H1 (cell line): Measurements from ENCODE around the gene MLNR. TPM values are rescaled to one million over a fixed set of nuclear protein-coding genes. Genes with fewer than 3 reads are reported as not detected.

Source experiments
- CTCF ChIA-PET: fragments of 300-600 bp; sonication (Branson Sonifier 250); formaldehyde crosslinking; loops from one replicate; lab custom pipeline; 2021; ENCODE audit not compliant: partially characterized antibody; lab: Charles Lee
- POLR2A ChIA-PET: fragments of 300-600 bp; sonication (Branson Sonifier 250); formaldehyde crosslinking; loops from one replicate; lab custom pipeline; 2021; ENCODE audit warnings: inconsistent platforms; ENCODE audit not compliant: partially characterized antibody; lab: Charles Lee
- DNase-seq, 2 experiments: peaks; one replicate each; pipeline versions ENCODE4 v3.0.0 to v3.0.0-alpha.2; 2010 to 2022; ENCODE audit warnings: low spot score in 2 of 2, low read depth in 1 of 2, mixed read lengths in 1 of 2
- FAIRE-seq: peaks from 2 replicates; lab custom pipeline; 2011; peaks lifted over from hg19 to GRCh38; lab: Jason Lieb, UNC
- H2AFZ ChIP-seq: 2 replicates; pipeline ENCODE4 v1.8.1; 2012; ENCODE audit warnings: low read length, inconsistent platforms
- H2AK5ac ChIP-seq: 2 replicates; pipeline ENCODE4 v1.6.1; 2013; ENCODE audit warnings: low read depth, low read length
- H2BK120ac ChIP-seq: replicated peaks from 2 replicates; pipeline ENCODE3; 2013; ENCODE audit warnings: low read depth, low read length, inconsistent platforms
- H2BK12ac ChIP-seq: 2 replicates; pipeline ENCODE4 v1.6.1; 2013; ENCODE audit warnings: low read depth, low read length
- H2BK15ac ChIP-seq: 2 replicates; pipeline ENCODE4 v1.6.1; 2013; ENCODE audit warnings: low read length
- H2BK20ac ChIP-seq: 2 replicates; pipeline ENCODE4 v1.6.1; 2013; ENCODE audit warnings: low read length
- H2BK5ac ChIP-seq: 2 replicates; pipeline ENCODE4 v1.6.1; 2013; ENCODE audit warnings: low read depth, low read length
- H3K14ac ChIP-seq: 2 replicates; pipeline ENCODE4 v1.6.1; 2013; ENCODE audit warnings: inconsistent platforms; ENCODE audit not compliant: insufficient read length
- H3K18ac ChIP-seq: 2 replicates; pipeline ENCODE4 v1.6.1; 2013; ENCODE audit warnings: low read length; ENCODE audit errors: extremely low read depth
- H3K23ac ChIP-seq: 2 replicates; pipeline ENCODE4 v1.6.1; 2013; ENCODE audit warnings: inconsistent platforms; ENCODE audit not compliant: insufficient read length
- H3K23me2 ChIP-seq: 2 replicates; pipeline ENCODE4 v1.6.1; 2013; ENCODE audit warnings: low read depth, low read length
- H3K27ac ChIP-seq: 2 replicates; pipeline ENCODE4 v1.6.1; 2011; ENCODE audit warnings: low read depth, low read length, inconsistent platforms
- H3K27me3 ChIP-seq, 4 experiments: replicated peaks in 1 of 4; 1 replicate in 1 of 4; 2 replicates in 3 of 4; pipeline versions ENCODE4 v1.6.1 to v1.8.1; 2011 to 2013; ENCODE audit warnings: low read length in 3 of 4, mild to moderate bottlenecking in 3 of 4, inconsistent platforms in 2 of 4, mixed read lengths in 2 of 4, moderate library complexity in 1 of 4; ENCODE audit not compliant: control insufficient read depth in 3 of 4, insufficient read depth in 3 of 4; ENCODE audit errors: extremely low read depth in 1 of 4
- H3K36me3 ChIP-seq, 4 experiments: 2 replicates each; pipeline versions ENCODE4 v1.6.1 to v1.8.1; 2011 to 2013; ENCODE audit warnings: mild to moderate bottlenecking in 4 of 4, low read length in 3 of 4, moderate library complexity in 2 of 4, control low read depth in 1 of 4, inconsistent platforms in 1 of 4; ENCODE audit not compliant: insufficient read depth in 4 of 4, control insufficient read depth in 2 of 4
- H3K4ac ChIP-seq: replicated peaks from 2 replicates; pipeline ENCODE3; 2013; ENCODE audit warnings: low read length, low read depth, mixed read lengths, inconsistent platforms; ENCODE audit not compliant: insufficient read length
- H3K4me1 ChIP-seq, 4 experiments: replicated peaks in 1 of 4; 1 replicate in 1 of 4; 2 replicates in 3 of 4; pipeline versions ENCODE4 v1.6.1 to v1.8.1; 2011 to 2013; ENCODE audit warnings: low read length in 3 of 4, inconsistent platforms in 2 of 4, mixed read lengths in 1 of 4; ENCODE audit not compliant: insufficient read depth in 4 of 4, control insufficient read depth in 3 of 4
- H3K4me2 ChIP-seq, 2 experiments: 2 replicates each; pipeline versions ENCODE4 v1.6.1 to v1.8.1; 2011 to 2013; ENCODE audit warnings: low read depth in 2 of 2, low read length in 2 of 2, control low read depth in 1 of 2, inconsistent platforms in 1 of 2, mild to moderate bottlenecking in 1 of 2; ENCODE audit not compliant: insufficient read depth in 1 of 2
- H3K4me3 ChIP-seq, 4 experiments: fragments of 200-600, 300-600 bp in 1 of 4; sonication (generic), shearing (Covaris generic), sonication (Bioruptor Twin) in 1 of 4; 2 replicates each; pipeline versions ENCODE4 v1.5.1 to v1.8.1; 2011 to 2016; ENCODE audit warnings: low read length in 4 of 4, low read depth in 3 of 4, control low read depth in 2 of 4, inconsistent platforms in 2 of 4, mild to moderate bottlenecking in 2 of 4, mixed read lengths in 1 of 4, moderate library complexity in 1 of 4; ENCODE audit not compliant: insufficient read depth in 2 of 4; ENCODE audit errors: extremely low read depth in 1 of 4
- H3K56ac ChIP-seq: replicated peaks from 2 replicates; pipeline ENCODE3; 2013; ENCODE audit warnings: low read depth, mild to moderate bottlenecking, mixed read lengths, low read length, inconsistent platforms; ENCODE audit not compliant: insufficient read length
- H3K79me1 ChIP-seq: 2 replicates; pipeline ENCODE4 v1.6.1; 2013; ENCODE audit warnings: low read depth, low read length, control low read depth
- H3K79me2 ChIP-seq, 2 experiments: 2 replicates each; pipeline versions ENCODE4 v1.6.1 to v1.8.1; 2012 to 2013; ENCODE audit warnings: low read length in 2 of 2, mild to moderate bottlenecking in 2 of 2, inconsistent platforms in 1 of 2; ENCODE audit not compliant: insufficient read depth in 2 of 2, control insufficient read depth in 1 of 2
- H3K9ac ChIP-seq, 4 experiments: replicated peaks in 1 of 4; 1 replicate in 1 of 4; 2 replicates in 3 of 4; pipeline versions ENCODE4 v1.6.1 to v1.8.1; 2011 to 2013; ENCODE audit warnings: low read depth in 3 of 4, low read length in 3 of 4, control low read depth in 2 of 4, mild to moderate bottlenecking in 2 of 4, moderate library complexity in 2 of 4, inconsistent platforms in 1 of 4; ENCODE audit errors: extremely low read depth in 1 of 4
- H3K9me3 ChIP-seq, 2 experiments: 2 replicates each; pipeline versions ENCODE4 v1.6.1 to v1.8.1; 2012 to 2013; ENCODE audit warnings: mild to moderate bottlenecking in 2 of 2, moderate library complexity in 2 of 2, control low read depth in 1 of 2, inconsistent platforms in 1 of 2, low read depth in 1 of 2, low read length in 1 of 2, mixed read lengths in 1 of 2; ENCODE audit not compliant: insufficient read depth in 2 of 2
- H4K20me1 ChIP-seq, 2 experiments: replicated peaks in 1 of 2; 2 replicates each; pipeline versions ENCODE3 to v1.8.1; 2011 to 2013; ENCODE audit warnings: inconsistent platforms in 2 of 2, low read length in 2 of 2, mild to moderate bottlenecking in 1 of 2; ENCODE audit not compliant: insufficient read depth in 2 of 2, control insufficient read depth in 1 of 2
- H4K5ac ChIP-seq: 2 replicates; pipeline ENCODE4 v1.6.1; 2013; ENCODE audit warnings: low read length, low read depth, mixed read lengths, inconsistent platforms; ENCODE audit not compliant: insufficient read length
- H4K8ac ChIP-seq: 2 replicates; pipeline ENCODE4 v1.8.0; 2013; ENCODE audit warnings: mild to moderate bottlenecking, moderate library complexity, low read length, inconsistent platforms; ENCODE audit not compliant: insufficient read depth; ENCODE audit errors: extremely low read depth
- H4K91ac ChIP-seq: replicated peaks from 2 replicates; pipeline ENCODE3; 2013; ENCODE audit warnings: low read length, mixed read lengths, inconsistent platforms; ENCODE audit not compliant: insufficient read length
- CREB1 ChIP-seq: IDR thresholded peaks from 2 replicates; pipeline ENCODE4 v1.6.1; 2012; ENCODE audit warnings: inconsistent platforms
- CTBP2 ChIP-seq: IDR thresholded peaks from 2 replicates; pipeline ENCODE4 v1.7.0; 2011; ENCODE audit warnings: borderline replicate concordance, mild to moderate bottlenecking, moderate library complexity, mixed read lengths, low read length; ENCODE audit not compliant: insufficient read depth, insufficient read length
- EGR1 ChIP-seq: IDR thresholded peaks from 2 replicates; pipeline ENCODE4 v1.6.1; 2011; ENCODE audit warnings: low read depth, low read length, borderline replicate concordance
- GTF2F1 ChIP-seq: IDR thresholded peaks from 2 replicates; pipeline ENCODE4 v1.6.1; 2012; ENCODE audit warnings: low read depth, low read length, improper control_type of control experiment, borderline replicate concordance
- KDM1A ChIP-seq: fragments of 200-600, 300-600 bp; sonication (generic); IDR thresholded peaks from 2 replicates; pipeline ENCODE4 v1.7.1; 2016; ENCODE audit warnings: mild to moderate bottlenecking, low read length, borderline replicate concordance
- KDM5A ChIP-seq: fragments of 200-600 bp; IDR thresholded peaks from 2 replicates; pipeline ENCODE4 v1.7.1; 2012; ENCODE audit warnings: mild to moderate bottlenecking, low read length, inconsistent platforms, mixed read lengths
- MAFK ChIP-seq: IDR thresholded peaks from 2 replicates; pipeline ENCODE4 v1.6.1; 2012; ENCODE audit warnings: low read depth, mild to moderate bottlenecking, improper control_type of control experiment, low read length
- SIN3A ChIP-seq, 2 experiments: IDR thresholded peaks in 1 of 2; conservative IDR thresholded peaks in 1 of 2; 2 replicates each; pipeline ENCODE4 v1.6.1; 2011 to 2012; ENCODE audit warnings: low read length in 2 of 2, improper control_type of control experiment in 1 of 2, low read depth in 1 of 2, mild to moderate bottlenecking in 1 of 2
- WGBS, 2 experiments: shearing (Covaris generic) in 1 of 2; methylation state at CpG; one replicate each; pipeline versions ENCODE4 v1.1.6 to v1.1.7; 2013 to 2015; ENCODE audit warnings: low lambda C conversion rate in 2 of 2, mixed read lengths in 2 of 2, inconsistent platforms in 1 of 2, low coverage in 1 of 2, missing lambda C conversion rate in 1 of 2; ENCODE audit not compliant: insufficient replicate concordance in 2 of 2, insufficient coverage in 1 of 2, insufficient read length in 1 of 2; ENCODE audit errors: extremely low coverage in 1 of 2, missing lambda C conversion rate in 1 of 2; 5-methylcytosine and 5-hydroxymethylcytosine counted together
- polyA plus RNA-seq, 7 experiments: library from polyadenylated mRNA; depleted of rRNA in 3 of 7; stranded (reverse) in 5 of 7; unstranded in 2 of 7; fragments of >200 nt in 5 of 7; fragments of 200-250 nt in 2 of 7; gene quantifications; 1 replicate in 5 of 7; 2 replicates in 1 of 7; 4 replicates in 1 of 7; pipeline versions ENCODE4 v1.2.1 to v1.2.3, GENCODE V29; 2011 to 2013; ENCODE audit warnings: missing spikeins in 2 of 7, mixed read lengths in 2 of 7
- total RNA-seq: library from RNA; stranded (reverse); fragmentation: NEBNext Ultra II Directional; extraction: Animal tissue kit (Norgen Biotek cat#: 25700); gene quantifications from 2 replicates; pipeline ENCODE4 v1.2.1, GENCODE V29; 2021

The MLNR gene
- total and polyA plus RNA-seq, 2 of the 8 experiments (the other 6 are each of a cell fraction or from before 2014, with no cell fraction given), result 0.24 to 0.29 TPM

DNA sequence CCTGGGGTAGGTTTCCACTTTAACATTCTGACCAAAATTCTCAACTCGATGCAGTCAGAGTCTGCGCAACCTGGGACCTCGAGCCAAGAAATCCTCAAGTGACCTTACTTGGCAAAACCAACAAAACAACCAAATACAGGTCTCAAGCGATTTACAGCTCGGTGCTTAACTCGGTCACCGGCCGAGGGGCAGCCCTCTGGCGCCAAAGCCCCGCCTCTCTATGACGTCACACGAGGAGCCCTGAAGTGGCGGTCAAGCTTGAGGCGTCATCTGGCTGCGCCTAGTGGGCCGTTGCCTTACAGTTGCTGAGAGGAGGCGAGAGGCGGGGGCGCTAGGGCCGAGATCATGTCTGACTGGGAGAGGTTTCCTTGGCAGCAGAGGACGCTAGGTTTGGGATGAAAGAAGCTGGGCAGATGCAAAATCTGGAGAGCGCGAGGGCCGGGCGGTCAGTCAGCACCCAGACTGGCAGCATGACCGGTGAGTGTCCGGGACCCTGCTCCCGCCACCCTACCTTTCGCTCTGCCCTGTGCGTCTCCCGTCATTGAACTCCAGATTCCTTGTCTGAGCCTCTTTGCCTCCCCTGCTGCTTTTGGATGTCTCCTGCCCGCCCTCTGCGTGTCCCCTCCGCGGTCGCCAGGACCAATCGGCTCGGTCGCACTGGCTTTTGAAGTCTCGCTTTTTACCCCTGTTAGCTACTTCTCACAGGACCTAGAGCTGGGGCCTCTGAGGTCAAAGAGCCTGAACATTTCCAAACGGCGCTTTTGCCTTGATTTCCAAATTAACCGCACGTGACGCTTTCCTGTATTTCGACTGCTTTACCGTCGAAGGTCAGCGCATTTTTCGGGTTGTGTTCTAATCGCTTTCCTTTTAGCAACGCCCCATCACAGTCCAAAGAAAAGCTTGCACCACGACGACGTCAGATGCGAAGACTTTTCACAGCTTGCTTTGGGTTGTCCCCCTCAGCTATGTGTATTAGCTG, 27.8 kb downstream of the MLNR start, which contains the start of gene CDADC1:
CDADC1 (plus strand) TSS at position 283 of the 979 bp plus-strand sequence; CDS start at position 396, 113 bp downstream.
- 0 out of 2 replicates have a peak within 1 kb of the TSS, but pooled peaks have one; percentile 36 for H2BK20ac ChIP-seq
- H3K27ac ChIP-seq, result peak within 1 kb of the TSS; percentile 47; the same call in 1 of the 2 replicates
- H2BK5ac ChIP-seq, result no peak within 1 kb of the TSS
- no peak within 1 kb of the TSS for H2BK15ac ChIP-seq
- H2BK120ac ChIP-seq, result peak within 1 kb of the TSS; percentile 34
- peak within 1 kb of the TSS; percentile 100 for H2AFZ ChIP-seq
- no peak within 1 kb of the TSS for H2AK5ac ChIP-seq
- H3K79me2 ChIP-seq, result no peaks in the 10 kb centered on the region
- H3K9me3 ChIP-seq, result no peaks in the 10 kb centered on the region
- H3K36me3 ChIP-seq, result no peaks in the 10 kb centered on the region
- H3K4me2 ChIP-seq, result peak within 1 kb of the TSS; percentile 91 to 100
- peaks cover 12% of the 10 kb centered on the region for H3K23me2 ChIP-seq
- peak within 1 kb of the TSS; percentile 66 to 75 (median 68) for H3K9ac ChIP-seq
- H3K18ac ChIP-seq, result no peak within 1 kb of the TSS; the same call in 1 of the 2 replicates
- peak within 1 kb of the TSS; percentile 92; the same call in 1 of the 2 replicates for H4K8ac ChIP-seq
- H4K91ac ChIP-seq, result peak within 1 kb of the TSS; percentile 19
- H3K23ac ChIP-seq, result no peak within 1 kb of the TSS
- no peaks in the 10 kb centered on the region for H3K27me3 ChIP-seq
- H2BK12ac ChIP-seq, result no peak within 1 kb of the TSS; the same call in 1 of the 2 replicates
- no peaks in the 10 kb centered on the region for H4K20me1 ChIP-seq
- H3K4ac ChIP-seq, result peak within 1 kb of the TSS; percentile 3
- no peak within 1 kb of the TSS for H3K56ac ChIP-seq
- DNase-seq (peak; percentile 91 to 99), FAIRE-seq (peak; percentile 94)
- 2% methylated on average over 56 of the region's 56 CpGs; no CpG with 5 or more reads in 1 of the 2 experiments for WGBS, 2 experiments
- ChIA-PET CTCF (interaction anchor here (0.6 to 2.6 kb wide), 6 partner anchors 8 to 403 kb away, joined by 3 to 27 read pairs (median 6); no protein-coding TSS in a partner anchor), POLR2A (interaction anchor here (0.7 to 1.9 kb wide), 5 partner anchors 8 to 39 kb away, joined by 3 to 5 read pairs (median 3); no protein-coding TSS in a partner anchor)
- no peaks in the 10 kb centered on the region; the same call in 1 of the 2 replicates for H3K79me1 ChIP-seq
- no peak within 1 kb of the TSS for H3K14ac ChIP-seq
- no peaks in the 10 kb centered on the region; a peak in 1 of 7 replicates for H3K4me1 ChIP-seq
- no peak within 1 kb of the TSS for H4K5ac ChIP-seq
- H3K4me3 ChIP-seq, result peak within 1 kb of the TSS; percentile 72 to 88 (median 82)
- TF ChIP-seq CREB1 (peak; percentile 99), SIN3A (conservative IDR thresholded peaks at IDR 0.05 in 1 of 2, IDR thresholded peaks at IDR 0.05 in 1 of 2; ENCODE audit: low read depth in 1 of 2, low read length in 2 of 2) (peak; percentile 84 to 98; a peak in 2 of 4 replicates), EGR1 (no peak), CTBP2 (no peak), MAFK (no peak), GTF2F1 (no peak), KDM5A (peak; percentile 50; the same call in 1 of the 2 replicates), KDM1A (no peak)
